ENCODE measurements around the gene SBK3. TPM values are rescaled to one million over a fixed set of nuclear protein-coding genes. Genes with fewer than 3 reads are reported as not detected.
A peak's percentile ranks its signal among the peaks of the same experiment; 100 is the strongest.

The SBK3 gene
- total RNA-seq, 2 donors from 2014 or later, result 0.23 to 0.74 TPM

DNA sequence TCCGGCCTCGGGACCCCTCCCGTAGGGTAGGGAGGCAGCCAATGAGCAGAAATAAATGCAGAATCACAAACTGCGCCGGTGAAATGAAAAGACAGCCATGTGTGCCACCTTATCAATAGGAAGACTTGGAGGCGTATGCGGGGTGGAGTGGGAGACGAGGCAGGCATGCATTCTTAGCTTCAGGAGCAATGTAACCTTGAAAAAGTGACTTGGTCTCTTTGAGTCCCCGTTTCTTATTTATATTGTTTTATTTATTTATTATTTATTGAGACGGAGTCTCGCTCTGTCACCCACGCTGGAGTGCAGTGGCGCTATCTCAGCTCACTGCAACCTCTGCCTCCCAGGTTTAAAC, 41.1 kb downstream of the SBK3 start:
- 24% methylated on average over 13 of the region's 13 CpGs for WGBS
- H3K4me1 ChIP-seq (replicated peaks), result no peaks in the 10 kb centered on the region
- no peaks in the 10 kb centered on the region for H3K36me3 ChIP-seq
- intact Hi-C loops (cut with DNase I), result loop anchor here (2.0 to 10.0 kb wide), 2 partner anchors 37 to 219 kb away; partner anchors contain the start of genes BRSK1 and HSPBP1
- DNase-seq (ENCODE audit: low spot score), result no peak
- no peaks in the 10 kb centered on the region for H3K27me3 ChIP-seq (replicated peaks; ENCODE audit: insufficient read depth)
- no peaks in the 10 kb centered on the region for H3K9me3 ChIP-seq
- TF ChIP-seq POLR2A (IDR thresholded peaks at IDR 0.05) (no peak), POLR2AphosphoS5 (IDR thresholded peaks at IDR 0.05) (no peak)
- TF ChIP-seq, protein P1, sequence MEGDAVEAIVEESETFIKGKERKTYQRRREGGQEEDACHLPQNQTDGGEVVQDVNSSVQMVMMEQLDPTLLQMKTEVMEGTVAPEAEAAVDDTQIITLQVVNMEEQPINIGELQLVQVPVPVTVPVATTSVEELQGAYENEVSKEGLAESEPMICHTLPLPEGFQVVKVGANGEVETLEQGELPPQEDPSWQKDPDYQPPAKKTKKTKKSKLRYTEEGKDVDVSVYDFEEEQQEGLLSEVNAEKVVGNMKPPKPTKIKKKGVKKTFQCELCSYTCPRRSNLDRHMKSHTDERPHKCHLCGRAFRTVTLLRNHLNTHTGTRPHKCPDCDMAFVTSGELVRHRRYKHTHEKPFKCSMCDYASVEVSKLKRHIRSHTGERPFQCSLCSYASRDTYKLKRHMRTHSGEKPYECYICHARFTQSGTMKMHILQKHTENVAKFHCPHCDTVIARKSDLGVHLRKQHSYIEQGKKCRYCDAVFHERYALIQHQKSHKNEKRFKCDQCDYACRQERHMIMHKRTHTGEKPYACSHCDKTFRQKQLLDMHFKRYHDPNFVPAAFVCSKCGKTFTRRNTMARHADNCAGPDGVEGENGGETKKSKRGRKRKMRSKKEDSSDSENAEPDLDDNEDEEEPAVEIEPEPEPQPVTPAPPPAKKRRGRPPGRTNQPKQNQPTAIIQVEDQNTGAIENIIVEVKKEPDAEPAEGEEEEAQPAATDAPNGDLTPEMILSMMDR (IDR thresholded peaks at IDR 0.05), result no peak
- H3K27ac ChIP-seq, result no peak overlapping the region
- peak overlapping the region in 1 of 2 donors; percentile 30 for H3K4me3 ChIP-seq

DNA sequence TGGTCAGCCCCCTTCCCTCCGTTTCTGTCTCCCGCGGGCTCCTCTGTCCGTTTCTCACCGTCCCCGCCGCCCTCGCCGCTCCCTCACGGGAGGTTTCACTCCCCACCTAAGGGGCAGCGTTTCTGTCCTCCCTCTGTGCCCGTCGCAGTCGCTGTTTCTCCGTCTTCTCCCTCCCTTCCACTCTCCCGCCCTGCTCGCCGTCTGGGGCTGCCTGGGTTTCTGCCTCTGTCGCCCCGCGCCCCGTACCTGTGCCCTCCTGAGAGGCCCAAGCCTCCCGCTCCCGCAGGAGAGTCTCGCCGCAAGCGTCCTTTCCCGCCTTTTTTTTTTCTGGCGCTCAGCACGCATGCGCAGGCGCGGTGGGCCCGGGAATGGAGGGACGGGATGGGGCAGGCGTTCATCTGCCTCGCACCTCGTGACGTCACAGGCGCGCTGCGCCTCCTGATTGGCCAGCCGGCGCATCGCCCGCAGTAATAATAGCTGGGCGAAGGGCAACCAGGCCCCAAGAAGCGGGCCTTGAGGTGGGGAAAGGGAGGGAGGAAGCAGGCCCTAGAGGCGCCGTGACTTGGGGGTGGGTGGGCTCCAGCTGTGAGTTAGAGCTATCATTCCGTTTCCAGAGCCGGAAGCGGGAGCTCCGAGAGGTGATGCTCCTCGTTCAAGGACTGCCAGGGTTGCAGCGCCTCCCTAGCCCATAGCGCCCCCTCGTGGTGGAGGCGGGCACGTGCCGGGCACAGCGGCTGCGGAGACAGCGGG, 41.7 kb downstream of the SBK3 start:
- Histone ChIP-seq H3K27ac (no peak overlapping the region), H3K9me3 (no peaks in the 10 kb centered on the region), H3K4me1 (replicated peaks) (no peaks in the 10 kb centered on the region), H3K27me3 (replicated peaks; ENCODE audit: insufficient read depth) (no peaks in the 10 kb centered on the region), H3K36me3 (no peaks in the 10 kb centered on the region), H3K4me3 (peak overlapping the region; percentile 15 to 30)
- WGBS, result 12% methylated on average over 64 of the region's 64 CpGs
- TF ChIP-seq POLR2AphosphoS5 (IDR thresholded peaks at IDR 0.05), result peak; percentile 86
- TF ChIP-seq, protein P1 (IDR thresholded peaks at IDR 0.05), result peak; percentile 95 to 99 (median 98)
- TF ChIP-seq POLR2A (IDR thresholded peaks at IDR 0.05), result peak; percentile 19
- intact Hi-C loops (cut with DNase I), result loop anchor here (2.0 to 10.0 kb wide), 3 partner anchors 37 to 363 kb away; partner anchors contain the start of genes BRSK1 and HSPBP1
- DNase-seq (ENCODE audit: low spot score), result peak; percentile 86

DNA sequence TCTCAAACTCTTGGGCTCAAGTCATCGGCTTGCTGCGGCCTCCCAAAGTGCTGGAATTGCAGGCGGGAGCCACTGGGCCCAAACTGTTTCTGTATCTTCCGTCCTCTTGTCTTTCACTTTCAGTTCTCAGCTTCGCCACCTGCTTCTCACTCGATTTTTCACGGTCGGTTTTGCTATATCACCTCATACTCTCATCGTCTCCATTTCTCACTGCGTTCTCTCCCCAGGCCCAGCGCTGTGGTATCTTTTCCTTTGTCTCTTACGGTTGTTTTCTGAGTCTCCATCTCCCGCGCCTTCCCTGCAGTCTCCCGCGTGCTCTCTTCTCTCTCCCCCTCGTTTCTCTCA, 42.2 kb downstream of the SBK3 start:
- Histone ChIP-seq H3K4me3 (no peak overlapping the region), H3K4me1 (replicated peaks) (no peaks in the 10 kb centered on the region), H3K27ac (no peak overlapping the region), H3K27me3 (replicated peaks; ENCODE audit: insufficient read depth) (no peaks in the 10 kb centered on the region), H3K9me3 (no peaks in the 10 kb centered on the region), H3K36me3 (no peaks in the 10 kb centered on the region)
- intact Hi-C loops (cut with DNase I), result loop anchor here (2.0 to 10.0 kb wide), 2 partner anchors 218 to 362 kb away; partner anchors contain the start of genes BRSK1 and HSPBP1
- 88% methylated on average over 17 of the region's 17 CpGs for WGBS
- TF ChIP-seq POLR2AphosphoS5 (IDR thresholded peaks at IDR 0.05) (no peak), POLR2A (IDR thresholded peaks at IDR 0.05) (no peak)
- TF ChIP-seq, protein P1 (IDR thresholded peaks at IDR 0.05), result no peak
- no peak for DNase-seq (ENCODE audit: low spot score)

DNA sequence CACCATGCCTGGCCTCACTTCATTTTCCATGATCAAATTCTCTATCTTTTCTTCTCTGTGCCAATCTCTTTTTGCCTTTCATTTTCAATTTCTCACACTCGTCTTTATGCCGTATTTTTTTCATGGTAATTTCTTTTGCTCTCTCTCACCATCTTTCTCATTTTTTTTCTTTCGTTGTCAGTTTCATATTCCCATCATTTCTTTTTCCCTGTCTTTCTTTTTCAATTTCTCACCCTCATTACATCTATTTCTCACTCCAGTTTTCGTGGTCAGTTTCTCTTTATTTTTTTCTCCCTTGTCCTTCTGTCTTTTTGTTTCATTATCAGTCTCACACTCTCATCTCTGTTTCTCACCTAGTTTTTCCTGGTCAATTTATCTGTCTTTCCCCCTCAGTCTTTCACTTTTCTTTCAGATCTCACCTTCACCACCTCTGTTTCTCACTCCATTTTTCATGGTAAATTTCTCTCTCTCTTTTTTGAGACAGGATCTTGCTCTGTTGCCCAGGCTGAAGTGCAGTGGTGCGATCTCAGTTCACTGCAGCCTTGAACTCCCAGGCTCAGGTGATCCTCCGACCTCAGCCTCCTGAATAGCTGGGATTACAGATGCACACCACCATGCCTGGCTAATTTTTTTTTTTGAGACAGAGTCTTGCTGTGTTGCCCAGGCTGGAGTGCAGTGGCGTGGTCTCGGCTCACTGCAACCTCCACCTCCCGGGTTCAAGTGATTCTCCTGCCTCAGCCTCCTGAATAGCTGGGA, 43.0 kb downstream of the SBK3 start:
- Histone ChIP-seq H3K4me1 (replicated peaks) (no peaks in the 10 kb centered on the region), H3K27me3 (replicated peaks; ENCODE audit: insufficient read depth) (no peaks in the 10 kb centered on the region), H3K36me3 (no peaks in the 10 kb centered on the region), H3K9me3 (no peaks in the 10 kb centered on the region), H3K4me3 (no peak overlapping the region), H3K27ac (no peak overlapping the region)
- DNase-seq (ENCODE audit: low spot score), result no peak
- no peak for TF ChIP-seq POLR2A (IDR thresholded peaks at IDR 0.05)
- TF ChIP-seq, protein P1 (IDR thresholded peaks at IDR 0.05), result no peak
- no peak for TF ChIP-seq POLR2AphosphoS5 (IDR thresholded peaks at IDR 0.05)
- 90% methylated on average over 9 of the region's 9 CpGs for WGBS
- intact Hi-C loops (cut with DNase I), result loop anchor here (2.0 to 10.0 kb wide), 2 partner anchors 218 to 362 kb away; partner anchors contain the start of genes BRSK1 and HSPBP1

Measured in prostate gland (tissue), 2 donors.